M059J (cell line): ENCODE results near the gene ADSL. TPM values are rescaled to one million over a fixed set of nuclear protein-coding genes. Genes with fewer than 3 reads are reported as not detected.
A peak's percentile ranks its signal among the peaks of the same experiment; 100 is the strongest.

ENCODE experiments used
- DNase-seq: peaks from one replicate; pipeline ENCODE4 v3.0.0-alpha.2; 2012; ENCODE audit warnings: low read depth
- total RNA-seq: library from RNA; depleted of rRNA; stranded (reverse); fragments of >200 nt; shearing (Covaris generic); gene quantifications from 2 replicates; pipeline ENCODE4 v1.2.3, GENCODE V29; 2014

ADSL gene
- total RNA-seq, 1 experiment from 2014 or later, result 84.8 TPM

DNA sequence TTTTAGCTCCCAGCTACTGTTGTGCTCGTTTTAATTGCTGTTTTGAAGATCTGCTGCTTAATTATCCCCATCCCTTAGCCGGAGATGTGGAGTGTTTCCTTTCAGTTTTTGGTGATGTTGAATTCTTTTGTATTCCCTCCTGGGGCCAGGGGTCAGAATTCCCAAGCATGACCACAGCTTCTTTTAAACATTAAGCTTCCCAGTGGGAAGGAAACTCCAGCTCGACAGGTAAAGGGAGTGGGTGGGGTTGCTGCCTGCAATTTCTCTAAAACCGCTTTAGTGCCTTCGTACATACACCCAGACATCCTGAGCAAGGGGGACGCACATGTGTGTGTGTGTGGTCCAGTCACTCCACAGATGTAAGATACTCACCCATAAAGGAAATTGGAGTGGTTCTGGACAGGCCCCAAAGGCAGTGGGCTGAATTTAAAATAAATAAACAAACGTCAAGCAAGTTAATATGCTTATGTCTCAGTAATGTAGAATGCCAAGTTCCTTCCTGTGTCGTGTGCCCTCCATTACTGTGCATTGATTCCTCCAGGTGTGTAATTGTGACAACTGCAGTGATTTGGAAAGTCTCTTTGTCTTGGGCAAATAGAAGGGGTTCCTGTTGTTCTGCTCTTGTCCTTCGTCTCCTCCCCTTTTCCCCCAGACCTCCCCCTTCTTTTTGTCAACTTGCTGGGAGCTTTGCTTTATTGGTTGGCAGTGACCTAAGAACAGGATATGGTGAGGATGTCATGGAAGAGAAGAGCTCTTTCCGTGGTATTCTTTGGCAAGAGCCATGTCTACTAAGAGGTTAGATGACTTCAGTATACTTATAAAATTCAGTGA is 19.2 kb upstream of the ADSL start:
- peak; percentile 62 for DNase-seq

- no peak for DNase-seq
Observed at GRCh38 chr22:40328546-40329456, 17.5 kb upstream of the ADSL start.

DNA sequence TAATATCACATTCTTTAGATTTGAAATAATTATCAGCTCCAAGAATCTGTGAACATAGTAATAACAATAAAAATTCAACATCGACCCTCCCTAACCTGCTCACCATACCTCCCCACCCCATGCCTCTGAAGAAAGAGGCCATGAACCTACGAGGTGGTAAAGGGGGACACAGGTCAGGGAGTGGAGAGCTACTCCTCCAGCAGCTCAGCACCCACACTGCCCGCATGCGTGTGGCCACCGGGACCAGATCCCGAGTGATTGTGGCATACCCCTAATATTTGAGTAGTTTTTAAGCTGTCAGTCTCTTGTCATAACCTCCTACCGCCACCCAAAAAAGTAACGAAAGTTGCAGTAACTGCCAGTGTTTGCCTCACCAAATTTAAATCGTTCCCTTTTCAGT is 16.8 kb upstream of the ADSL start:
- no peak for DNase-seq

DNA sequence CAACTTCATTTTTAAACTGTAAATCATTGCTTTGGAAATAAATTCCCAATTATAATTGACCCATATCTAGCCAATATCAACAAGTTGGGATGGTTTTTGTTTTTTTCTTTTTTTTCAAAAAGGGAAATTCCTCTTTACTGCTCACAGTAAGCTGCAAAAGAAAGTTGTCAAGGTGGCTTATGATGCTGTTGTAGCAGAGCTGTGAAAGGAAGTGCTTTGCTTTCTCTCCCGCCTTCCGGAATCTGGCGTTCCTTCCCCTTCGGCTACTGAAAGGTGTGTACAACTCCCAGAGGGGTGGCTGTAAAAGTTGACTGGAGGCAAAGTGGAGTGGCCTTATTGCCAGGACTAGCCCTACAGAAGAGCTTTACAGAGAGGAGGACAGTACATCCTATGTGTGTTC is 16.2 kb upstream of the ADSL start:
- no peak for DNase-seq

DNA sequence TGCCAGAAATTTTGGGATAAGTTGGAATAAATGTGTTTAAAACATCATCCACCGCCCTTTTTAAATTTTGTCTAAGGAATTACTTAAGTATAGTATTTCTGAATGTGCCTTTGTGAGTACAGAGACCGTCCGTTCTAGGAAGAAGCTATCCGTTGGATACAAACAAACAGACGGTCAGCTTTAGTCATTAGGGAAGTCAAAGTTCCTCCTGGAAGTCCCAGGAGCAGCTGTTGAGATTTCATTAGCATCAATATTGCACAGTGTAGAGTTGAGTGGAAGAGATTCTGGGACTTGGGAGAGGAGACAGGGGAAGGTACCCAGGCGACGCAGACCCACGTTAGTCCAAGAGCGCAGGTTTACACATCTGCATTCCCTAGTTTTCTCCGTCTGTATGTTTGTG is 15.7 kb upstream of the ADSL start:
- DNase-seq, result no peak

DNA sequence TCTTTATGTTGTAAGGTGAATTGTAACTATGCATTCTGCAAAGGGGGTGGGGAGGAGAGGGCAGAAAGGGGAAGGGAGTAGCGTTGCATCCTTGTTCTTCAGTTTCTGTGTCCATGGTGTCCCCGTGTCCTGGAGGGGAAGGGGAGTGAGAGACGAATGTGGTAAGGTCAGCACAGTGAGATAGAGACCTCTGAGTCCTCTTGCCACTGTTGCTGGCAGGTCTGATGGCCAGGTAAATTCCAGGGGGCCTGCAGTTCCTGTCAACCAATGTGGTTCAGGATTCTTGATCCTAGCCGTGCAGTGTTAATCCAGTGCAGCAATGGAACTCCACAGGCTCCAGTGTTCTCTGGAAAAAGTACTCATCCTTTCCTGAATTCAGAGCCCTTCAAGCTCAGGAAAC is 14.6 kb upstream of the ADSL start:
- no peak for DNase-seq

DNA sequence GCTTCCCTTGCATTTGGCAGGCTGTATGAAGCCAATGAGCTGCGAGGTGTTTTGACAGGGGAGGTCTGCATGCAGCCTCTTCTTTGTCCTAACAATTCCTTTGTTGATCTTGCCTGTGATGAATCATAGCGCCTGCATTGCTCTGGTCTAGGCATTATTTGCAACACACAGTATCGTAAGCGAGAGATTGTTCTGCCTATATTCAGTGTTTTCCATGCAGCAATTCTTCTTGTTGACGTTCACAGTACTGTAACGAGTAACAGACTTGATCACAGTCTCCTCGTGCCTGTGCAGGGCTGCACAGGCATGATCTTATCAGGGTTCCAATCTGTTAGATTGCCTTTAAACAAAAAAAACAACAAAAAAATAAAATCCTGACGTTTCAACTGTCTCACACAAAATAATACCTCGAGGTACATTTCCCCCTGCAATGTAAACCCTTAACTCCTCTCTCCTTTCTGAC is 13.9 kb upstream of the ADSL start:
- DNase-seq, result no peak

DNA sequence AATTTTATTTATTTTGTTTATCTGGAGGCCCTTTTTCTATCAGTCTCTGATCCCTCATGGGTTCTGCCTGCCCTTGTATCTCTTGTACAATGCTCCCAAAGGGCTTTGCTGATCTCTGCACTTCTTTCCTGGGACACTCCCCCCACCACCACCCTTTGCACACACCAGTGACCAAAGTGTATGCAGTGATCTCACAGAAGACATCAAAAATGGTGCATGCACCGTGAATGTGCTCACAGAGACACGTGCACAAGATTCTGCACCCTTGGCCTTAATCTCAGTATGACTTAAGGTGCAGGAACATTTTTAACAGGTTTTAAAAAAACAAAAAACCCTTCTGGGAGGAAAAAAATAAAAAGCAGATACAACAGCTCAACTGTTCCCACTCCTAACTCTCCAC is 12.2 kb upstream of the ADSL start:
- DNase-seq, result no peak

DNA sequence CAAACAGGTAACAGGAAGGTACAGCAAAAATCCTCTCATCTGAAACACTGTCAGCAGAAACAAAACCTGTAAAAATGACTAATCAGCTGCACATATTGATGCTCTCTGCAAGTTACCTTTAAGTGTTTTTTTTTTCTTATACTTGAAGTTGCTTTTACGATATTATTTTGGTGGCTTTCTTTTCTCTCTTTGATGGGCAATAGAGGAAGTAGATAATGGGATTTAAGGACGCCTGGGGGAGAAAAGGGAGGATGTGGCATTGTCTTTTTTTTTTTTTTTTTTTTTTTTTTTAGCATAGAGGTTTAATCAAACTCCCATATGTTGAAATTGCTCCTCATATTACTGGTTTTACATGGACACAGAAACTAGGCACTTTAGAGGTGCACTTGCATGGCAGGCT is 11.4 kb upstream of the ADSL start:
- DNase-seq, result no peak

DNA sequence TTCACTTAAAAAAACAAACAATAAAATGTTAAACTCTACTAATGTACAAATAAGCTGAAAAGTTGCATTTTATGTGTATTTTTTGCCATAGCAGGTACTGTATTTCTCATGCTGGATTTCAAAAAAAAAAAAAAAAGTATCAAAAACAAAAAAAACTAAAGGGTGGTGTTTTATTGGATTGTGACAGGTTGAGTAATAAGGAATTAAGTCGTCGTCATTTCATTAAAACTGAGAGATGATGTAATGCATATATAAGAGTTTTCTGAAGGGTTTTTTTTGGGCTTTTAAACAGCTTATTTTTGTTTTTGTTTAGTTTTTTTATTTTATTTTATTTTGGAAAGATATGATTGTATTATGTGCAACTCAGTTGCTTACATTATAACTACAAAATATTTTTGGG is 10.9 kb upstream of the ADSL start:
- DNase-seq, result no peak

GRCh38 chr22:40340044-40340443 is 6.3 kb upstream of the ADSL start:
- DNase-seq, result no peak

DNA sequence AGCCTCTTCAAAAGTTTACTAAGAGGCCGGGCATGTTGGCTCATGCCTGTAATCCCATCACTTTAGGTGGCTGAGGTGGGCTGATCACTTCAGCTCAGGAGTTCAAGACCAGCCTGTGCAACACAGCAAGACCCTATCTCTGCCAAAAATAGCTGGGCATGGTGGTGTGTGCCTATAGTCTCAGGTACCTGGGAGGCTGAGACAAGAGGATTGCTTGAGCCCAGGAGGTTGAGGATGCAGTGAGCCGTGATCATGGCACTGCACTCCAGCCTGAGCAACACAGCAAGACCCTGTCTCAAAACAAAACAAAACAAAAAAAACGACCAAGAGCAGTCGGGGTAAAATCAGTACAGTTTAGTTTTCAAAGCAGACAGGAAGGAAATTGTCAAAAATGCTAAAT is 4.7 kb upstream of the ADSL start:
- no peak for DNase-seq

DNA sequence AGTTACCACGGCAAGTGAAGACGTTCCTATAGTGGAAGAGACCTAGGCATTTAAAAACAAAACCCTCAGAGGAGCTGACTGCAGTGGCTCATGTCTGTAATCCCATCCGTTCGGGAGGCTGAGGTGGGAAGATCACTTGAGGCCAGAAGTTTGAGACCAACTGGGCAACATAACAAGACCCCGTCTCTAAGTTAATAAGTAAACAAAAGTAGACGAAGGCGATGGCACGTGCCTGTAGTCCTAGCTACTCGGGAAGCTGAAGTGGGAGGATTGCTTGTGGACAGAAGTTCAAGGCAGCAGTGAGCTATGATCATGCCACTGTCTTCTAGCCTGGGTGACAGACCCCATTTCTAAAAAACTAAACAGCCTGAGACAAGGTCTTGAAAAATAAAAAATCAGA is 3.8 kb upstream of the ADSL start:
- DNase-seq, result no peak

DNA sequence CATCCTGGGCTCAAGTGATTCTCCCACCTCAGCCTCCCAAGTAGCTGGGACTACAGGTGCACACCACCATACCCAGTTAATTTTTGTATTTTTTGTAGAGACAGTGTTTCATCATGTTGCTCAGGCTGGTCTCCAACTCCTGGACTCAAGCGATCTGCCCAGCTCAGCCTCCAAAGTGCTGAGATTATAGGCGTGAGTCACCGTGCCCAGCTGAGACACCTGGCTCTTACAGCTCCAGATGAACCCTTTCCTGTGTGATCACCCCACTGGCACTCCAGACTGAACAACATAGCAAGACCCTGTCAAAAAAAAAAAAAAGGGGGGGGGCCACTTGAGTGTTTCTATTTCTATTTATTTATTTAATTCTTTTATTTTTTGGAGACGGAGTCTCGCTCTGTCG is 1.0 kb upstream of the ADSL start:
- DNase-seq, result peak; percentile 54

DNA sequence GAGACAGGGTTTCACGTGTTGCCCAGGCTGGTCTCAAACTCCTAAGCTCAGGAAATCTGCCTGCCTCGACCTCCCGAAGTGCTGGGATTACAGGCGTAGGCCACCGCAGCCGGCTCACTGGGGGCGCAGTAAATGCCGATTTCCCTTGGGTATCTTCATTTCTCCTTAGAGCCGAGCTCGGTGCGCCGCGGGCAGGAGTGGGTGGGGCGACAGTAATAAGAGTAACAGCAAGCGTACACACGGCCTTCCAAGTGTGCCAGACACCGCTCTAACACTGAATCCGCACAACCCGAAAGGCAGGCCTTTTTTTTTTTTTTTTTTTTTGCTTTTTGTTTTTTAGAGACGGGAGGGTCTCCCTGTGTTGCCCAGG is 500 bp upstream of the ADSL start:
- DNase-seq, result peak; percentile 31

DNA sequence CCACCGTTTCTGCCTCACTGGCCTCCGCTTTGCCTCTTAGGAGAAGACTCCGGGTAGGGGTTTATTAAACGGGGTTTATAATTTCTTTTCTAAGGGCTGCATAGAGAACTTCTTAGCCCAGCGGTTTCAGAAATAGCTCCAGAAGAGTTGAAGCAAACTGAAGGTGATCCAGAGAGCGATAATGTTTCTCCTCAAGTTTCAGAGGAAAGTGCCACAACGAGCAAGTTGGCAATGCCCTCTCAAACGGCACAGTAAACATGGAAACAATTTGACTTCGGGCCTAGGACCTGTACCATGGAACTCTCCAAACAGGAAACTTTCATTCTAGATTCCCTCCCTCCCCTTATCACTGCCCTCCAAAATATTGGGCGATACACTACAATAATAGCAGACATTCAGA is 1.0 kb downstream of the ADSL start:
- no peak for DNase-seq

DNA sequence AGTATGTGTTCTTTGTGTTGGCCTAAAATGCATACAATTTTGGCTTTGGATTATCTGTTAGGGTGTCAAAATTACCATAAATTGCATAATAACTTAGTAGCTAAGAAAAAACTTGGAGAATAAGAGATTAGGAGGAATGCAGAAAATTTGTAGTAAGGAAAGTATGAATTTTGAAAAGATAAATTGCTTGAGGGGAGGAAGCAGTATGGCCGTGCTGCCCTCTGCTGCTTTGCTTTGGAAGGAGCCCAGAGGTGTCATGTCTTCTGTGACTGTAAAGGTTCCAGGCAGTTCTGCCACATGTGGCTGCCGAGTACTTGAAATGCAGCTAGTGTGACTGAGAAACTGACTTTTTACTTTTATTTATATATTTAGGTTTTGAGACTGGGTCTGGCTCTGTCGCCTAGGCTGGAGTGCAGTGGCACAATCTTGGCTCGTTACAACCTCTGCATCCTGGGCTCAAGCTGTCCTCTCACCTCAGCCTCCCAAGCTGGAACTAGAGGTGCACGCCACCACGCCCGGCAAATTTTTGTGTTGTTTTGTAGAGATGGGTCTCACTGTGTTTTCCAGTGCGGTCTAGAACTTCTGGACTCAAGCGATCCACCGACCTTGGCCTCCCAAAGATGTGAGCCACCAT is 1.8 kb downstream of the ADSL start:
- DNase-seq, result peak; percentile 41

DNA sequence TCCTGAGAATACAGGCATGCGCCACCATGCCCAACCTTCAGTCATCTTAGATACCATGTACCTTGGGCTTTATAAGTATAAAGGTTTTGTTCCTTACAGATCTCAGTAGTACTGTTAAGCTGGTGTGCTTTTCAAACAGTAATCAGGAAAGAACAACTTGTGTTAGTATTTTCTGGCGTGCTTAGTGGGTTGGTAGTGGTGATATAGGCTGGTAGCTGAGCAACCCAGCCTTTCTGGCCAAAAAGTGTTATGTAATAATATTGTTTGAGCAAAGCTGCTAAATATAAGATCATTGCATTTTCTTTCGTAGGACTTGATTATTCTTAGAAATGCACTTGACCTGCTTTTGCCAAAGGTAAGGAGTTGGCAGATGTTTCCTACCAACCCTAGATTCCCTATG is 6.5 kb downstream of the ADSL start:
- no peak for DNase-seq

GRCh38 chr22:40361100-40361499 is 14.8 kb downstream of the ADSL start:
- no peak for DNase-seq

DNA sequence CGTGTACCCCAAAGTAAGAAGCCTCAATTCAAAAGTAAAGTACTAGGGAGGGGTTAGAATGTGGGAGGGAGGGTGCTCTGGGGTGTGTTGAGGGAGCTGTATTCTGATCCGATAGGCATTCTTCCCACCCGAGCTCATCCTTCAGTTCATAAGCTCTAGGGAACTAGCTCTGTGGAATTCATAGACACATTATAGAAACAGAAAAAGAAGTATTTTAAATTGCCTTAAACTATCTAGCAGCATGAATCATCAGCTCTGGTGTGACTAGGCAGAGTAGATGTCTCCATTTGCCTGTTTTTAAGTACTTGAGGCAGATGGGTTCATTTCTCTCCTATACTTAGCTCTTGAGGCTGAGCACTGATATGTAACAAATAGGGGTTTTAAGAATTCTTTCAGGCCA is 16.8 kb downstream of the ADSL start:
- DNase-seq, result no peak

DNA sequence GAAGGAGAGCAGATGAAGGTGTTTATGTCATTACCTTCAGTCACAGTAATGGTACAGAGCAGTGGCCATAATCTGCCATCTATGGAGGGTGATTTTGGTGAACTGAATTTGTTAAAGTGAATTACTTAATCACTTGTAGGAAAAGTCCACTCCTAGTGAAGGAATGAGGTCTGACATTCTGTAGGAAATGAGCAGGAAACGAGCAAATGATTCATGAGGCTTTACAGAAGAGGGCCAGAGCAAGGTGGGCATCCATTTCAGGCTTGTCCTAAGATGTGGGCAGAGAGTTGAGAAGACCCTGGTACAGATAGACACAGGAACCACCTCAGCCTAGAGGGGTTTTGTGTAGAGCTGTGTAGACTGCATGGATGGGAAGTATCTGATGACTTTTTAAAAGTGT is 18.1 kb downstream of the ADSL start:
- DNase-seq, result no peak

GRCh38 chr22:40366068-40366467 is 19.8 kb downstream of the ADSL start:
- DNase-seq, result no peak

DNA sequence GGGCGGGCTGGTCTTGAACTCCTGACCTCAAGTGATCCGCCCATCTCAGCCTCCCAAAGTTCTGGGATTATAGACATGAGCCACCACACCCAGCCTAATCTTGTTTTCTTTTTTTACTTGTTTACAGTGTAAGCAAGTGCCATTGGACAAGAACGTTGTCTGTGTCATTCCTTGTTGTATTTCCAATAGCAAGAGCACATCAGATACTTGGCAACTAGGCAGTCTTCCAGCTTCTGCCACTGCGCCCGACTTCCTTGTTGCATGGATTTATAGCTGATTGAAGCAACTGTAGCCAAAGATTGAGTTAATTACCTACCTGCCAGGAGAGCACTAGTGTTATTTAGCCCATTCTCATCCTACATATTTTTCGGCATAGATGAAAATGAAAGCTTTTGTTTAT is 21.0 kb downstream of the ADSL start:
- DNase-seq, result no peak
